ACC112 (cell line): ENCODE data around the gene STUM.
"Not testable (repeated sequence)": the region's sequence is repeated elsewhere in the genome, so short reads cannot be mapped to it uniquely, and the experiment has no call there.

Source experiments
- H2AFZ ChIP-seq: fragments of 200-600 bp; sonication (generic); one replicate; pipeline ENCODE4 v1.6.0; 2017; ENCODE audit warnings: antibody characterized with exemption, low read length; ENCODE audit not compliant: unreplicated experiment
- H3K27ac ChIP-seq: fragments of 200-600 bp; sonication (generic); 2 replicates; pipeline ENCODE4 v1.5.1; 2014; ENCODE audit warnings: low read depth, mild to moderate bottlenecking, antibody characterized with exemption, low read length, moderate library complexity
- H3K27me3 ChIP-seq: fragments of 200-600 bp; sonication (generic); 2 replicates; pipeline ENCODE4 v1.6.1; 2014; ENCODE audit warnings: mild to moderate bottlenecking, antibody characterized with exemption, low read length, moderate library complexity, mixed read lengths; ENCODE audit not compliant: insufficient read depth
- H3K36me3 ChIP-seq: fragments of 200-600 bp; sonication (generic); 2 replicates; pipeline ENCODE4 v1.6.1; 2016; ENCODE audit warnings: mild to moderate bottlenecking, antibody characterized with exemption, low read length, moderate library complexity, mixed read lengths; ENCODE audit not compliant: insufficient read depth
- H3K4me1 ChIP-seq: fragments of 200-600 bp; sonication (generic); one replicate; pipeline ENCODE4 v1.6.1; 2016; ENCODE audit warnings: low read length, mixed read lengths; ENCODE audit not compliant: insufficient read depth, unreplicated experiment, control insufficient read depth
- H3K4me3 ChIP-seq: fragments of 200-600 bp; sonication (generic); 2 replicates; pipeline ENCODE4 v1.5.1; 2014; ENCODE audit warnings: mild to moderate bottlenecking, low read depth, low read length
- H3K79me2 ChIP-seq: fragments of 200-600 bp; sonication (generic); one replicate; pipeline ENCODE4 v1.6.0; 2016; ENCODE audit warnings: low read length; ENCODE audit not compliant: control insufficient read depth, unreplicated experiment, insufficient read depth

Gene STUM

GRCh38 chr1:226605318-226605950 lies 56.9 kb downstream of the STUM start:
- H3K4me1 ChIP-seq = peaks cover 20% of the 10 kb centered on the region
- no peak overlapping the region for H3K4me3 ChIP-seq
- H3K79me2 ChIP-seq = no peaks in the 10 kb centered on the region
- H3K27me3 ChIP-seq = peaks cover 15% of the 10 kb centered on the region
- no peak overlapping the region for H2AFZ ChIP-seq
- H3K36me3 ChIP-seq = no peaks in the 10 kb centered on the region
- H3K27ac ChIP-seq = no peak overlapping the region

DNA sequence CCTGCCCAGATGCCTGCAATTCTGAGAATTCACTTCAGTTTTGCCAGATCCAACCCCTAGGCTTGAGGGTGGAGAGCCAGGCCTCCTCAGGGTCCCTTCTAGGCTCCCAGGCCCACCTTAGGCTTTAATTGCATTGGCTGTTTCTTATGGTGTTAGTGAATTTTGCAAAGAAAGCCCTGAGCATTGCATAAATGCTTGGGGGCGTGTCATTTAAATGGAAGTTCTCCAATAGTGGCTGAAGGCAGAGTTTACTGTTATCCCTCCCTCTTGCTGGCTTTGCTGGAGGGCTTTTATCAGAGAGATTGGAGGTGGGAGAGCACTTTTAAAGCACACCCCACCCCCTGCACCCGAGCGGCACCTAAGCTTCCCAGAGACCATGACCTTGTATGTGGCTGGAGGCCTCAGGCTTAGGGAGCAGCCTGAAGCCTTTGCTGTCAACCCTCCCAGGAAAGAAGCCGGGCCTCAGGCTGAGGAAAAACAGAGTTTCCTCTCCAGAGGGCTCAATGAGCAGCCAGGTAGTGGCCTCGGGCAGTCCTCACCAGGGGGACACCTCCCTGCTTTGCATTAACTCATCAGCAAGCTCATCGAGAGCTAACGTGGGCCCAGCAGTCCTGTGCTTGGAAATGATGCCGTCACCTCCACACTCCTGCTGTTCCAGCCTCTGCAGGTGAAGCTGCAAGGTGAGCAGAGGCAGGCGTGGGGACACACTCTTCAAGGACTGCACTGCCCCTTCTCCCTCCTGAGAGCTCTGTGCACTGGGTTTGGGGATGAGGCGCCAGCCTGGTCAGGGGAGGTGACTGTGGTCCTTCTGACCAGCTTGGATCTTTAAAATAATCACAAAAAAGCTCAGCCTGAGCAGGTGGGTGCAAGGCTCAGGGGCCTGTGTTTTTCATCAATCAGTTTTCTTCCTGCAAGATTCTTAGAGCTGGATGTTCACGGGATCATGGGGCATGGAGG lies 58.0 kb downstream of the STUM start:
- Histone ChIP-seq H3K36me3 (no peaks in the 10 kb centered on the region), H3K27ac (no peak overlapping the region), H3K4me1 (peaks cover 20% of the 10 kb centered on the region), H3K27me3 (peaks cover 19% of the 10 kb centered on the region), H2AFZ (no peak overlapping the region), H3K4me3 (no peak overlapping the region), H3K79me2 (no peaks in the 10 kb centered on the region)

DNA sequence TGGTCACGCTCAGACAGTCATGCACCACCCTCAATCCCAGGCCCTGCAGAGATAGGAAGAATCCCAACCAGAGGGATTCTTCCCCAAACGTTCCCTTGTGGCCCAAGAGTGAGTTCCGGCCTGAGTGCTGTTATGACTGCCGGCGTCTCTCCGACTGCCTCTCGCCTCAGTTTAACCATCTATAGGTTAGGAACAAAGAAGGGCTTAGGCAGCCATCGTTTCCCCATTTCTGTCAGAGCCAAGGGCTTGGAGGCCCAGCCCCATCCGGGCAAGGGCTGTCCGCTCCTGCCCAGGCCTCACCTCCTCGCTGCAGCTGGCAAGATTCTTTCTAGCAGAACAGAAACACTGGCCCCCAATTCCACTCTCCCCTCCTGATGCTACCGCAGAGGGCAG lies 58.7 kb downstream of the STUM start:
- H3K36me3 ChIP-seq = no peaks in the 10 kb centered on the region
- H2AFZ ChIP-seq = no peak overlapping the region
- no peak overlapping the region for H3K4me3 ChIP-seq
- no peak overlapping the region for H3K27ac ChIP-seq
- H3K27me3 ChIP-seq = peaks cover 19% of the 10 kb centered on the region
- peaks cover 18% of the 10 kb centered on the region for H3K4me1 ChIP-seq
- H3K79me2 ChIP-seq = no peaks in the 10 kb centered on the region

GRCh38 chr1:226607821-226608220 lies 59.3 kb downstream of the STUM start:
- H3K79me2 ChIP-seq = no peaks in the 10 kb centered on the region
- H2AFZ ChIP-seq = no peak overlapping the region
- H3K27ac ChIP-seq = no peak overlapping the region
- H3K36me3 ChIP-seq = no peaks in the 10 kb centered on the region
- H3K4me3 ChIP-seq = no peak overlapping the region
- H3K4me1 ChIP-seq = peaks cover 12% of the 10 kb centered on the region
- peaks cover 24% of the 10 kb centered on the region for H3K27me3 ChIP-seq

GRCh38 chr1:226608699-226609505 lies 60.3 kb downstream of the STUM start:
- Histone ChIP-seq H2AFZ (no peak overlapping the region), H3K4me1 (peaks cover 2% of the 10 kb centered on the region), H3K4me3 (no peak overlapping the region), H3K36me3 (no peaks in the 10 kb centered on the region), H3K27me3 (peaks cover 28% of the 10 kb centered on the region), H3K79me2 (no peaks in the 10 kb centered on the region), H3K27ac (no peak overlapping the region)

DNA sequence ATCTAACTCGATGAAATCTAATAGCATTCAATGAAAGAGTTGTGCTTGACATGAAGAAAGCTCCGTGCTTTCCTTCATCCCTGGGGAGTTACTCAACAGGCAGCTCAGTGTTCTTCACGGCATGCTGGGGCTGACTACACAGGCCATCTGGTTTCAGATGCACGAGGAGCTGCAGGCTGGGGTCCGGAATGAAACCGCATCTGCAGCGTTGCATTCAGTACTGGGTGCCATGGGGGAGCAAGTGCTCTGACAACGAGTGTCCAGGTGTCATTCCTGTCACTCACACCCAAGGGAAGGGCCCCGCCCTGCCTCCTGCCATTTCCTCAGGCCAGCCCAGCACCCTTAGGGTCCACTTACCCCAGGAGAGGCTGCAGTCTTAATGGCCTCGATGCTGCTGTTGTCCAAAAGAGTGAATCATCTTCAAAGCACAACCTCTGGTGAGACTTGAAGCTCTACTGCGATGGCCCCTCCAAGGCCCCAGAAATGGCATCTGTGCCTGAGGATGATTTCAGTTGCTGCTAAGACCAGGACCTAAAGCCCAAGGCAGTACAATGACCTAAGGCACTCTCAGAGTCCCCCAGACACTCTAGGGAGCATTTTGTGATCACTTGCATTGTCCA lies 61.4 kb downstream of the STUM start:
- Histone ChIP-seq H3K79me2 (no peaks in the 10 kb centered on the region), H2AFZ (no peak overlapping the region), H3K27me3 (peaks cover 37% of the 10 kb centered on the region), H3K36me3 (no peaks in the 10 kb centered on the region), H3K4me1 (no peaks in the 10 kb centered on the region), H3K27ac (no peak overlapping the region), H3K4me3 (no peak overlapping the region)

- no peak overlapping the region for H3K27ac ChIP-seq
- no peak overlapping the region for H2AFZ ChIP-seq
- no peaks in the 10 kb centered on the region for H3K79me2 ChIP-seq
- H3K27me3 ChIP-seq = peaks cover 41% of the 10 kb centered on the region
- no peaks in the 10 kb centered on the region for H3K36me3 ChIP-seq
- H3K4me3 ChIP-seq = no peak overlapping the region
- H3K4me1 ChIP-seq = no peaks in the 10 kb centered on the region
These were observed 62.1 kb downstream of the STUM start for GRCh38 chr1:226610671-226611070.

DNA sequence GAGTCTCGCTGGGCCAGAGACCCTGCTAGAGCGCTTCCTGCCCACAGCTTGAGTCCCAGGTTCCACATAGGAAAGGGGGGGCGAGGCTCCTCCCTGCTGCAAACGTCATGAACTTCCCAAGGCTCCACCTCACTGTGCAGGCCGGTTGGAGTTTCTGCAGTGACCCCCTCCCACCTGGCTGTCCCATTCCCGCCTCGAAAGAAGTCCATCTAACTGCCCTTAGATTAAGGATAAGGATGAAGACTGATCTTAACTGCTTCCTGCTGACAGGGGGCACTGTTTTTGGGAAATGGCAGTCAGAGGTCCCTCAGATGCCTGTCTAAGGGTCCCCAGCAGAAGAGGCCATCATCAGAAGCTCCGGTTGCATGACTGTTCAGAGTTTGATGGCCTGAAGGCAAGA lies 62.7 kb downstream of the STUM start:
- Histone ChIP-seq H3K27ac (no peak overlapping the region), H3K79me2 (no peaks in the 10 kb centered on the region), H2AFZ (no peak overlapping the region), H3K4me3 (no peak overlapping the region), H3K27me3 (peaks cover 47% of the 10 kb centered on the region), H3K4me1 (no peaks in the 10 kb centered on the region), H3K36me3 (no peaks in the 10 kb centered on the region)

DNA sequence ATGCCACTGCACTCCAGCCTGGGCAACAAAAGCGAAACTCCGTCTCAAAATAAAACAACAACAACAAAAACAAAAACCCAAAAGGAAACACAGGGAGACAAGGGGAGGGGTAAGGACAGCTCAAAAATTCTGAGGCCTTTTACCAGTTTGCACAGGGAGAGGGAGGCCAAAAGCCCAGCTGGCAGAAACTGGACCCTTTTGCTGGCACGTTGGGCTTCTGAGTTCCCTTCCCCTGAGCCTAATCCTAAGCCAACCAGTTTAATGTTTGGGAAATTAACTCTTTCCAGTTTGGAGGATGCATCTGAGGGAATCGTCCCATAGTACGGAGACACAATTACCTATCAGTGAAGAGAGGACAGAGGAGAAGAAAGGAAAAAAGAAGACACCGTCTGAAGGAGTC lies 63.4 kb downstream of the STUM start:
- not testable (repeated sequence) for H3K4me3 ChIP-seq, H3K36me3 ChIP-seq, H3K4me1 ChIP-seq, H3K79me2 ChIP-seq, H3K27ac ChIP-seq, H2AFZ ChIP-seq
- peaks cover 54% of the 10 kb centered on the region for H3K27me3 ChIP-seq

DNA sequence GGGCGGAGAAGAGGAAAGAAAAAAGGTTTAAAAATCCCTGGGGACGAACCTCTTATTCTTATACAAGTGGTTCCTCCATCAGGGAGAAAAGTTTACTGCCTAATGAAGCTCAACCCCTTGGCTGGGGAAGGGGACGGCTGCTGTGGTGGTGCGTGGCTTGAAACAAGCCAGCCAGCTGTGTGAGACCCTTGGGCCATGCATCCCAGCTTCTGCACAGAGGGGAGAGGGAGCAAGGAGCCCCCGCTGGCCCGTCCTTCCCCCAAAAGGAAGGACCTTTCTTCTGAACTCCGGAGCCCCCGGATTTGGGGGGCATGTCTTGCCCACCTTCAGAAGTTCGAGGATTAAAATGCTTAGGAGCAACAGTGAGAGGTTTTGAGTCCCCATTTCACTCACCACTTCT lies 67.3 kb downstream of the STUM start:
- no peak overlapping the region for H3K4me3 ChIP-seq
- H3K27ac ChIP-seq = no peak overlapping the region
- H3K27me3 ChIP-seq = peaks cover 63% of the 10 kb centered on the region
- H2AFZ ChIP-seq = no peak overlapping the region
- no peaks in the 10 kb centered on the region for H3K79me2 ChIP-seq
- no peaks in the 10 kb centered on the region for H3K4me1 ChIP-seq
- no peaks in the 10 kb centered on the region for H3K36me3 ChIP-seq
